Posterior cingulate gyrus (tissue), 11 donors: ENCODE data around the gene DNASE1L3.
"Not testable (repeated sequence)": the region's sequence is repeated elsewhere in the genome, so short reads cannot be mapped to it uniquely, and the experiment has no call there.

Source experiments
- DNase-seq, 10 donors: peaks; one replicate each; pipeline versions ENCODE4 v3.0.0 to v3.0.0-alpha.2; 2020 to 2021; ENCODE audit warnings: mixed read lengths in 3 of 10
- intact Hi-C: fragments of 100-400 bp; cut with DNase I; formaldehyde crosslinking; loops from one replicate; pipeline ENCODE4 v1.15.1; 2023

DNASE1L3 gene

DNA sequence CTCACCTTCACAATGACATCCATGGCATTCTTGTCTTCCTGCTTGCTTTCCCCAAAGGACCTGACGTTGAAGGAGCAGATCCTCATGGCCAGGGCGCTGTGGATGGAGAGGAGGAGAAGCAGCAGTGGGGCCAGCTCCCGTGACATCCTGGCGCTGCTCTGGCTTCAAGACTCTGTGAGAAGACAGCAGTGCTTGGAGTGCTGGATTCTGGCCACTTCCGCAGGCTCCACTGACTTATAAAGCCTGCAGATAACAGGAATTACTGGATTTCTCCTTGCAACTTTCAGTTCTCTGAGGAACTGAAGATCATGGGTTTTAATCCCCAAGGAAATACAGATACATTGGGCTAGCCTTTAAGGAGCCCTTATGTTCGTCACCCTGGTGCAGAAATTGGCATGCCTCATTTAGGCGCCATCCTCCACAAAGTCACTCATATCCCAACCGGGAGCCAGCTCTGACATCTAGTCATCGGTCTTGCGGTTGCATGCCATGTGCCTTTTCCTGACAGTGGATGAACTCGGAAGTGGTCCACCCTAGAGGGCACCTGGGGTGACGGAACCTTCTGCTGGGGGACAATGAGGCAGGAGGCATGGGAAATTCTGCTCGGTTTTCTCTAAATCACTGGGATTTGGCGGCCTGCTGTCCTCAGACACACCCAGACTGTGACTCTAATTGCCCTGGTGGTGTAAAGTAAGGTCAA lies at the start of gene DNASE1L3:
Gene DNASE1L3 (minus strand): TSS at position 212 of the 700 bp plus-strand sequence. CDS start 66 bp downstream, at position 146.
- no peak for DNase-seq

DNA sequence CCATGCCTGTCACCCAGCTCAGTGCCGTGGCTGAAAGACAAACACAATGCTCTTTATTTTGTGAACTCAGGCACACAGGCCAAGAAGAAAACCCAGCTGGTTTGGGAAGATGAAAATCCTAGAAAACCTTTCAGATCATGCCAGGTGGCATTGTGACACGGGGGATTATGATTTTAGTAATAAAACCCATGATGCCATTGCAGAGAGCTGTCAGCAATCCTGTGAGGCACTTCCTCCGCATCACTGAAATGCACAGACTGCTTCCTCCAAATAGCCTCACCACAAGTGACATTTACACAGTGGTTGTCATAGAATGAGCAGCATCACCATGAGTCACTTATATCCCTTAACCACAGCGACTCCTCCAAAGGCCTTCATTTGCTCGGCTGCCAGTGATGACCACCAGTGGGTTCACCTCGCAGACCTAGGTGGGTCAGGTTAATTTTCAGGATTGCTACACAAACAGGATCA lies 49.5 kb upstream of the DNASE1L3 start:
- peak in 4 of 10 donors; percentile 15 to 24 (median 22) for DNase-seq
- intact Hi-C loops: no loop called here

More for the DNA sequence above, at the start of gene DNASE1L3:
- intact Hi-C loops: no loop called here

DNA sequence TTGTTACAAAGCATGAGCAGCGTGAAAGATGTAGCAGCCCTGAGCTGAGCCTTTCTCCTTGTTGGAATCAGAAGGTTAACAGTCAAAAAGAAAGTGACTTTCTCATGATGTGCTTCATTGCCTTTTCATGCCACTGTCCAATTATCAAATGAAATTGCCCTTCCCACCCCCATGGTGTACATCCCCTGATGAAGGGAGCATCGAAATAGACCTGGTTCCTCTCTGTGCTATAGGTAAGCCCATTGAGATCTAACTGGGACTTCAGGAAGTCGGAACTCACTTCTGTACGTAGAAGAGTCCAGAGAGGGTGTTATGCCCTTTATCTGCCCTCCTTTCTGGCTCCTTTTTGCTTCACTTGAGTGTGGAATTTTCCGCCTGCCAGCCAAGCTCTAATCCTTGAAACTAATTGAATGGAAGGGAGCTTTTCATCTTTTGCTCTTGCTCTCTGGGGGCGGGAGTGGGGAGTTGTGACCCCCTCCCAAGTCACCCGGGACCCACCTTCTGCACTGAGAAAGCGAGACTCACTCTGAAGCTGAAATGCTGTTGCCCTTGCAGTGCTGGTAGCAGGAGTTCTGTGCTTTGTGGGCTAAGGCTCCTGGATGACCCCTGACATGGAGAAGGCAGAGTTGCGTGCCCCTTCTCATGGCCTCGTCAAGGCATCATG lies 47.8 kb upstream of the DNASE1L3 start:
- intact Hi-C loops: no loop called here
- DNase-seq: no peak

GRCh38 chr3:58256511-58256910 lies 45.7 kb upstream of the DNASE1L3 start:
- no peak for DNase-seq
- intact Hi-C loops: no loop called here

DNA sequence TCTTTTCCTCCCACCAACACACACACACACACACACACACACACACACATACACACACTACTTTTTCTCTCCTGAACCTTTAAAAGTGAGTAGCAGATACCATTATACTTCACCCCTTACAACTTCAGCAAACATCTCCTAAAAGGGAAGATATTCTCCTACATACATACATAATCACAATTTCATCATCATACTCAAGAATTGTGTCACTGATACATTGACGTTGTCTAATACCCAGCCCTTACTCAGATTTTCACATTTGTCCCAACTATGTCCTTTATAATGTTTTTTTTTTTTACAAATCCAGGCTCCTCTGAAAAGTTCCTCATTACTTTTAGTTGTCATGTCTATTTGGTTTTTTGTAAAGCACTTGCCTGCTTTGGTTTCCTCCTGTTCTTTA lies 45.3 kb upstream of the DNASE1L3 start:
- no peak for DNase-seq
- intact Hi-C loops: no loop called here

- DNase-seq: no peak
- intact Hi-C loops: no loop called here
Observed at GRCh38 chr3:58254144-58254543, 43.4 kb upstream of the DNASE1L3 start.

- intact Hi-C loops: no loop called here
- DNase-seq: no peak
Observed at GRCh38 chr3:58251631-58252035, 40.9 kb upstream of the DNASE1L3 start.

- intact Hi-C loops: no loop called here
- no peak for DNase-seq
Observed at GRCh38 chr3:58250093-58250707, 39.4 kb upstream of the DNASE1L3 start.

- intact Hi-C loops: no loop called here
- DNase-seq: no peak
Observed at GRCh38 chr3:58249358-58250092, 38.8 kb upstream of the DNASE1L3 start.

DNA sequence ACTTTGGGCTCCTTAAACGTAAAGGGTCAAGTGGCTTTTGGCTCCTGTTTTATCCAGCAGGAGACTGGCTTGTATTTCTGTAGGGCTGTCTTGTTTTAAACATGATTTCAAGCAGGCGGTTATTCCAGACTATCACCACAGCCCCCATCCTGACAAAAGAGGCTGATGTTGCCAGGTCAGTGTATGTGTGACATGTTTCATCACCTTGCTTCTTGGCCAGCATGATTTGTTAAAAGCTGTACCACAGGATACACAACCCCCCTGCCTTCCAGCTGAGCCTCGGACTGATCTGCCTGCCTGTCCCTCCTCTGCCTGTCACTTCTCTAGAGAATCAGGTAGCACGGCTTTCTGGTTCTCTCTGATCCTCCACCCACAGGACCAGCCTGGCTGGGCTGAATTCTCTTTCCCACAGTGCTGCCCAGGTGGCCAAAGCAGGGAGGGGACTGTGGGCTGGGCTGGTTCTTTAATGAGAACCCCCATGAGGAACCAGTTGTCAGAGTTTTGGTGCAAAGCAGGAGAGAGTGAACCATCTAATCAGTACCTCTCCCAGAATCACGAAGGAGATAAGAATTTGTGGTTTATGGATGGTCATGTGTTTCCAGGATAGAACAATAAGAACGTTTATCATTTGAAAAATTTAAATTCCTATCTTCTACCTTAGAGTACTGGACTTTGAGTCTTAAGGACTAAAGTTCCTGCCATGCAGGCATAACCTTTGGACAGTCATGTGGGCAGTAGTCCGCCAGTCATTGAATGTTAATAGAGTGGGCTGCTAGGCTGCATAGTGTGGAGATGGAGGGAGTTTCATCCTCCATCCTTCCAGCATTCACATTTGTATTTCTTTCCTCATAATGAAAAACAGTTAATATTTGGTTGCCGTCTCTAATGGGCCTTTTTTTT lies 35.6 kb upstream of the DNASE1L3 start:
- intact Hi-C loops: no loop called here
- no peak for DNase-seq

GRCh38 chr3:58243976-58244585 lies 33.3 kb upstream of the DNASE1L3 start:
- intact Hi-C loops: no loop called here
- DNase-seq: no peak

- DNase-seq, intact Hi-C loops: not testable (repeated sequence)
Observed at GRCh38 chr3:58242860-58243259, 32.1 kb upstream of the DNASE1L3 start.

GRCh38 chr3:58242340-58242739 lies 31.6 kb upstream of the DNASE1L3 start:
- no peak for DNase-seq
- intact Hi-C loops: no loop called here

DNA sequence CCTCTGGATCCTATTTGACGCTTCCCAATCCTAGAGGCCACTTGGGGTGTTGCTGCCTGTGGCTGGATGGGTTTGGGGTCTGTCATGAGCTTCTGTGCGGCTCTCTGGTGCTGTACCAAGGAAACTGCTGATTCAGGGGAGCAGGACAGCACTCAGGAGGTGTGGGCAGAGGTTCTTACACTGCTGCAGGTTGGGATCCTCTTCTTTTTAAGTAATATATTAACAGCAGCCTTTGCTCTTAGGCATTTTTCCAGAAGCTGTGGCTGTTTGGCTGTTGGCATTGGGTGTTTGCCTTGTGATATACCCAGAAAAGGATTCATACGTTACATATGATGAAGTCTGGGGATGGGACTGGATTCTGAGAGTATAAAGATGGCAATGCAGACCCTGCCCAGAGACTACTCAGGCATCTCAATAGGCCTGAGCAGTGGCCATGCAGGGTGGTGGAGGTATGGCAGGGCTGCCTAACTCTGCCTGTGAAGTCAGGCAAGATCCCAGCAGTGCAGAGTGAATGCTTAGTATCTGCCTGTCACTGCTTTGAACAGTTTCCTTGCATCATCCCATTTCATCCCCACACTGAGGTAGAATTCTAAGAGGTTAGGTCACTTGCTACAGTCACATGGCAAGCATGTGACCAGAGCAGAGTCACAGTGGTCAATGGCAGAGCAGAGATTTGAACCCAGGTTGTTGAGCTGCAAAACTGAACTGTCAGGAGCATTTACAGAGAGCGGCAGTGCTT lies 30.7 kb upstream of the DNASE1L3 start:
- intact Hi-C loops: no loop called here

GRCh38 chr3:58238830-58239229 lies 28.1 kb upstream of the DNASE1L3 start:
- intact Hi-C loops: loop anchor here (5.0 kb wide), 1 partner anchor 52 kb away; no protein-coding TSS in a partner anchor

More for the DNA sequence above, 30.7 kb upstream of the DNASE1L3 start:
- no peak for DNase-seq

DNA sequence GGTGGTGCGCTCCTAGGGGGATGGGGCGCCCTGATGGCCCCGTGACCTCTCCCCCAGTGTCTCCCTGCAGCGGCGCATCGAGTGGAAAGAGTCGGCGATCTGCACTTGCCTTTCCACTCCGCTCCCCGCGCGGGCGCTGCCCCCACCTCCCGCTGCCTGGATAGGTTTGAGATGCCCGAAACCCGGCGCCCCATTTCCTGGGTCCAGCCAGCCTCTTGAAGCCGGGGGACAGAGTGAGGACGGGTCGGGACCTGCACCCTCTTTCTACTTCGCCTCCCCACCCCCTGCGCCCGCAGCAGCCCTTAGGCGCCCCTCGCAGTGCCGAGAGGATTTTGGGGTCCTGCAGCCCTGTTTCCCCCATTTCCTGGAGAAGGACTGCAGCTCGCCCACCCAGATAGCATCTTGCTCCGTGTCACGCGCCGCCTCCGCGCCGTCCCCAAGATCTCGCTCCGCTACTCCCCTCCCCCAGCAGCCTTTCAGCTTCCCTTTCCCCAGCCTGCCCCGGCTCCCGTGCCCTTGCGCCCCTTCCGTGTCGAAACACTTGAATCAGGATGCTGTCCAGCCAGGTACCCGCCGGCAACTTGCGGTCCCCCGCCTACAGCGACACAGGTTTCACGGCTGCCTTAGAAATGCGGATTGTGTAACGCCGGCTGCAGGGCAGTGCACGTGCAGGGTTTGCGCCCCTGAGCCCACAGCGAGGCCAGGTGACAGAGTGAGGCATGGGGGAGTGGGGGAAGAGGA lies 27.3 kb upstream of the DNASE1L3 start:
- peak; percentile 43 to 96 (median 69) for DNase-seq
- intact Hi-C loops: loop anchor here (1.0 to 5.0 kb wide), 2 partner anchors 51 to 62 kb away; no protein-coding TSS in a partner anchor

More at GRCh38 chr3:58238830-58239229, 28.1 kb upstream of the DNASE1L3 start:
- no peak for DNase-seq

DNA sequence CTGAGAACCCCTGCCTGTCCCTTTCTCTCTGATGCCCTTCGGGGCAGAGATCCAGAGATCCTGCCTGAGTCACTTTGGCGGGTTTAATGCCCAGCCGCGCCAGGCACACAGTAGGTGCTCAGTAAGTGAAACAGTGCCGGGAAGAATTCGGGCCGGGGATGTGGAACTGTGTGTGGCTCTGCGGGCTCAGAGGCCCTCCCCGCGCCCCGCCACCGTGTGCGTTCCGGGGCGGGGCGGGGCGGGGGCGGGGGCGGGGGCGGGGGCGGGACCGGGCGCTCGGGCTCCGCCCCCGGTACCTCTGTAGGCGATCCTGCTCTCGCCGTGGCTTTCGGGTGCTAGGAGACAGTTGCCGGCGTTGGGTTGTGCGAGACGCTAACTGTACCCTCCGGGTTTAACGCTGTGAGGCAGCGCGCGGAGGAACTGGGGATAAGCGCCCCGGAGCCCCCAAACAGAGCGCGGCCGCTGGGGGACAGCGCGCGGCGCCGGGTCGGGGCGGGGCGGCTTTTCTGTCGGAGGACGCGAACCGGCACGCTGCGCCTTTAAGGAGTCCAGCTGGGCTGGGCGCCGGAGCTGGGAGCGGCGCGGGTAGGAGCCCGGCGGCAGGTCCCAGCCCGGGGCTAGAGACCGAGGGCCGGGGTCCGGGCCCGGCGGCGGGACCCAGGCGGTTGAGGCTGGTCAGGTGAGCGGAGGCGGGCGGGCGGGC lies 26.6 kb upstream of the DNASE1L3 start, which contains the start of gene ABHD6:
Gene ABHD6 (plus strand): TSS at position 555 of the 703 bp plus-strand sequence. CDS start 18,795 bp downstream, outside the sequence.
- peak; percentile 58 to 96 (median 80) for DNase-seq
- intact Hi-C loops: loop anchor here (1.0 to 5.0 kb wide), 2 partner anchors 50 to 63 kb away; no protein-coding TSS in a partner anchor
